ENCODE data around the gene CHL1.

CHL1 gene

GRCh38 chr3:196311-197148 is at the start of gene CHL1:
CHL1 (plus strand) TSS chr3:196763; CDS start chr3:319777, 123,014 bp downstream.
- DNase-seq (ENCODE audit: low read depth) = no peak

- DNase-seq (ENCODE audit: low read depth) = no peak
Measured at GRCh38 chr3:151614-152189, 44.9 kb upstream of the CHL1 start.

- DNase-seq (ENCODE audit: low read depth) = no peak
Measured at GRCh38 chr3:159974-160373, 36.6 kb upstream of the CHL1 start.

GRCh38 chr3:166071-166470 is 30.5 kb upstream of the CHL1 start:
- no peak for DNase-seq (ENCODE audit: low read depth)

- no peak for DNase-seq (ENCODE audit: low read depth)
Measured at GRCh38 chr3:166799-167198, 29.8 kb upstream of the CHL1 start.

- DNase-seq (ENCODE audit: low read depth) = no peak
Measured at GRCh38 chr3:173886-174285, 22.7 kb upstream of the CHL1 start.

- no peak for DNase-seq (ENCODE audit: low read depth)
Measured at GRCh38 chr3:184976-185375, 11.6 kb upstream of the CHL1 start.

- no peak for DNase-seq (ENCODE audit: low read depth)
Measured at GRCh38 chr3:192215-192929, 4.2 kb upstream of the CHL1 start.

GRCh38 chr3:194001-194400 is 2.6 kb upstream of the CHL1 start:
- DNase-seq (ENCODE audit: low read depth) = no peak

- DNase-seq (ENCODE audit: low read depth) = no peak
Measured at GRCh38 chr3:194421-194820, 2.1 kb upstream of the CHL1 start.

GRCh38 chr3:195666-196065 is 897 bp upstream of the CHL1 start:
- no peak for DNase-seq (ENCODE audit: low read depth)

GRCh38 chr3:197149-197827 is 725 bp downstream of the CHL1 start:
- DNase-seq (ENCODE audit: low read depth) = no peak

- DNase-seq (ENCODE audit: low read depth) = no peak
Measured at GRCh38 chr3:197828-198491, 1.4 kb downstream of the CHL1 start.

GRCh38 chr3:199835-200234 is 3.3 kb downstream of the CHL1 start:
- DNase-seq (ENCODE audit: low read depth) = no peak

- DNase-seq (ENCODE audit: low read depth) = no peak
Measured at GRCh38 chr3:200758-201325, 4.3 kb downstream of the CHL1 start.

- no peak for DNase-seq (ENCODE audit: low read depth)
Measured at GRCh38 chr3:204102-204501, 7.5 kb downstream of the CHL1 start.

GRCh38 chr3:207973-208372 is 11.4 kb downstream of the CHL1 start:
- DNase-seq (ENCODE audit: low read depth) = no peak

- DNase-seq (ENCODE audit: low read depth) = no peak
Measured at GRCh38 chr3:210669-211068, 14.1 kb downstream of the CHL1 start.

- DNase-seq (ENCODE audit: low read depth) = no peak
Measured at GRCh38 chr3:212432-212831, 15.9 kb downstream of the CHL1 start.

GRCh38 chr3:217099-217813 is 20.7 kb downstream of the CHL1 start:
- no peak for DNase-seq (ENCODE audit: low read depth)

- no peak for DNase-seq (ENCODE audit: low read depth)
Measured at GRCh38 chr3:217948-218347, 21.4 kb downstream of the CHL1 start.

Data from GM04504 (cell line).